CD14-positive monocyte (primary cell): Measurements from ENCODE around the gene TBC1D22A. TPM values are rescaled to one million over a fixed set of nuclear protein-coding genes. Genes with fewer than 3 reads are reported as not detected.

Source experiments
- DNase-seq, 3 donors: peaks; one replicate each; pipeline ENCODE4 v3.0.0-alpha.2; 2011 to 2022
- H2AFZ ChIP-seq: 2 replicates; pipeline ENCODE4 v1.6.0; 2012; ENCODE audit warnings: mild to moderate bottlenecking, low read depth, low read length, inconsistent platforms; ENCODE audit not compliant: insufficient read depth, poor library complexity, severe bottlenecking
- H3K27ac ChIP-seq, 2 donors: 1 replicate in 1 of 2; 2 replicates in 1 of 2; pipeline ENCODE4 v1.5.1; 2012 to 2013; ENCODE audit warnings: low read length in 2 of 2, control low read depth in 1 of 2, inconsistent platforms in 1 of 2, low read depth in 1 of 2, mild to moderate bottlenecking in 1 of 2
- H3K27me3 ChIP-seq, 2 donors: one replicate each; pipeline versions ENCODE4 v1.6.0 to v1.6.1; 2011 to 2013; ENCODE audit warnings: low read length in 2 of 2; ENCODE audit not compliant: control insufficient read depth in 2 of 2, insufficient read depth in 2 of 2
- H3K36me3 ChIP-seq, 2 donors: replicated peaks in 1 of 2; 1 replicate in 1 of 2; 2 replicates in 1 of 2; pipeline versions ENCODE4 v1.5.1 to v1.6.1; 2012 to 2013; ENCODE audit warnings: low read length in 2 of 2, control low read depth in 1 of 2, inconsistent platforms in 1 of 2, mild to moderate bottlenecking in 1 of 2; ENCODE audit not compliant: insufficient read depth in 2 of 2, control insufficient read depth in 1 of 2
- H3K4me1 ChIP-seq, 2 donors: 1 replicate in 1 of 2; 2 replicates in 1 of 2; pipeline versions ENCODE4 v1.5.1 to v1.6.1; 2012 to 2013; ENCODE audit warnings: low read length in 2 of 2, control low read depth in 1 of 2, inconsistent platforms in 1 of 2, mild to moderate bottlenecking in 1 of 2, moderate library complexity in 1 of 2; ENCODE audit not compliant: insufficient read depth in 2 of 2, control insufficient read depth in 1 of 2
- H3K4me2 ChIP-seq: replicated peaks from 2 replicates; pipeline ENCODE3; 2012; ENCODE audit warnings: low read length, moderate library complexity, mild to moderate bottlenecking; ENCODE audit not compliant: poor library complexity, severe bottlenecking; ENCODE audit errors: extremely low read depth
- H3K4me3 ChIP-seq, 3 experiments: fragments of 200-600 bp in 1 of 3; sonication (generic) in 1 of 3; replicated peaks in 1 of 3; 1 replicate in 2 of 3; 2 replicates in 1 of 3; pipeline ENCODE4 v1.5.1; 2011 to 2013; ENCODE audit warnings: low read length in 3 of 3, mild to moderate bottlenecking in 3 of 3, control low read depth in 2 of 3, low read depth in 2 of 3, inconsistent platforms in 1 of 3, moderate library complexity in 1 of 3
- H3K79me2 ChIP-seq: 2 replicates; pipeline ENCODE4 v1.6.0; 2012; ENCODE audit warnings: mild to moderate bottlenecking, control low read depth, inconsistent platforms, low read length, moderate library complexity; ENCODE audit not compliant: insufficient read depth
- H3K9ac ChIP-seq: 2 replicates; pipeline ENCODE4 v1.6.0; 2017; ENCODE audit warnings: low read length, mild to moderate bottlenecking; ENCODE audit not compliant: insufficient read depth, poor library complexity, severe bottlenecking
- H3K9me3 ChIP-seq, 2 donors: replicated peaks in 1 of 2; 1 replicate in 1 of 2; 2 replicates in 1 of 2; pipeline versions ENCODE4 v1.5.1 to v1.6.1; 2012 to 2013; ENCODE audit warnings: low read length in 2 of 2, control low read depth in 1 of 2; ENCODE audit not compliant: control insufficient read depth in 1 of 2, insufficient read depth in 1 of 2
- H4K20me1 ChIP-seq: 2 replicates; pipeline ENCODE4 v1.6.0; 2012; ENCODE audit warnings: mild to moderate bottlenecking, low read length, control low read depth, moderate library complexity; ENCODE audit not compliant: insufficient read depth
- H3K27ac Mint-ChIP-seq, 7 donors: one replicate each; pipeline ENCODE4 v1.8.0; 2020; ENCODE audit warnings: mild to moderate bottlenecking in 7 of 7, mixed read lengths in 7 of 7, moderate library complexity in 6 of 7, inconsistent platforms in 2 of 7
- H3K27me3 Mint-ChIP-seq, 3 donors: one replicate each; pipeline ENCODE4 v1.8.0; 2021 to 2022; ENCODE audit warnings: low read depth in 3 of 3, mild to moderate bottlenecking in 3 of 3, mixed read lengths in 3 of 3, moderate library complexity in 3 of 3, inconsistent platforms in 1 of 3
- H3K36me3 Mint-ChIP-seq, 2 donors: one replicate each; pipeline ENCODE4 v1.8.0; 2020; ENCODE audit warnings: mixed read lengths in 2 of 2, inconsistent platforms in 1 of 2, mild to moderate bottlenecking in 1 of 2
- H3K4me1 Mint-ChIP-seq: one replicate; pipeline ENCODE4 v1.8.0; 2020; ENCODE audit warnings: mild to moderate bottlenecking, mixed read lengths
- H3K4me3 Mint-ChIP-seq, 2 donors: one replicate each; pipeline ENCODE4 v1.8.0; 2020; ENCODE audit warnings: mild to moderate bottlenecking in 2 of 2, mixed read lengths in 2 of 2, moderate library complexity in 1 of 2
- H3K9me3 Mint-ChIP-seq, 7 donors: one replicate each; pipeline ENCODE4 v1.8.0; 2020 to 2022; ENCODE audit warnings: mixed read lengths in 7 of 7, mild to moderate bottlenecking in 6 of 7, moderate library complexity in 6 of 7, inconsistent platforms in 2 of 7
- CTCF ChIP-seq: fragments of 200-600 bp; IDR thresholded peaks from one replicate; pipeline ENCODE4 v1.8.0; 2022; ENCODE audit warnings: antibody characterized with exemption, mild to moderate bottlenecking
- WGBS: methylation state at CpG from one replicate; pipeline ENCODE4 v1.1.5; 2013; ENCODE audit warnings: missing lambda C conversion rate; ENCODE audit not compliant: insufficient coverage; 5-methylcytosine and 5-hydroxymethylcytosine counted together
- intact Hi-C, 2 donors: fragments of 100-400 bp; cut with micrococcal nuclease; formaldehyde crosslinking; loops; one replicate each; pipeline versions ENCODE4 v1.15.0 to v1.15.1; 2023
- polyA plus RNA-seq, 3 donors: library from polyadenylated mRNA; depleted of rRNA in 1 of 3; unstranded in 2 of 3; stranded (reverse) in 1 of 3; fragments of 300-500 nt in 2 of 3; fragments of >200 nt in 1 of 3; fragmentation: Illumina TruSeq in 2 of 3; gene quantifications; 1 replicate in 2 of 3; 2 replicates in 1 of 3; pipeline ENCODE4 v1.2.3, GENCODE V29; 2012 to 2021

Gene TBC1D22A
- polyA plus RNA-seq, 3 donors: 25.9 to 36.2 (median 29.5) TPM

- Histone ChIP-seq H3K4me3 (no peak overlapping the region), H3K27me3 (no peaks in the 10 kb centered on the region), H3K9ac (no peak overlapping the region), H3K79me2 (no peaks in the 10 kb centered on the region), H3K36me3 (peaks cover 0 to 8% of the 10 kb centered on the region in 2 donors), H4K20me1 (peaks cover 13% of the 10 kb centered on the region), H3K4me2 (no peak overlapping the region), H2AFZ (no peak overlapping the region), H3K27ac (no peak overlapping the region), H3K4me1 (no peaks in the 10 kb centered on the region), H3K9me3 (no peaks in the 10 kb centered on the region)
- intact Hi-C loops: no loop called here
- Mint-ChIP-seq H3K27ac (peak overlapping the region in 1 of 7 donors; percentile 32), H3K36me3 (peaks cover 18 to 21% of the 10 kb centered on the region in 2 donors), H3K27me3 (peaks cover 0 to 2% (median 2%) of the 10 kb centered on the region in 3 donors), H3K4me3 (no peak overlapping the region), H3K9me3 (no peaks in the 10 kb centered on the region), H3K4me1 (peaks cover 6% of the 10 kb centered on the region)
- DNase-seq: no peak
- WGBS: 93% methylated on average over 3 of the region's 10 CpGs
- TF ChIP-seq CTCF: no peak
Measured at GRCh38 chr22:47134222-47134621, 371.8 kb downstream of the TBC1D22A start.

DNA sequence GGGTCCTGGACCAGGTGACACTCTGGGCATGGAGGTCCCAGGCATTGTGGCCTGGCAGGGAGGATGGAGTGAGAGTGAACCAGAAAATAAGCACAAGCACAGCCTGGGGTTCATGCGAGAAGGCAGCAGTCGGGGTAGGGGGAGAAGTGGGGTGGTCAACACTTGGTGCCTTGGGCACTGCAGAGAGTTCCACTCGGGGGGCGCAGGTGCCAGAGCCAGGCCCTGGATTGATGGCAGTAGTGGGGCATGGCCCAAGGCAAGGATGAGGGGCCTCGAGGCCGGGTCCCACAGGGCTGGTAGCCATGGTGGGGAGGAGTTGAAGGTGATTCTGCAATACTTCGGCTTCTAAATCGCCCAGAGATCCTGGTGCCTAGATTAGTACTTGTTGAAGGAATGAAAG lies 372.9 kb downstream of the TBC1D22A start:
- Histone ChIP-seq H3K27me3 (no peaks in the 10 kb centered on the region), H3K9me3 (no peaks in the 10 kb centered on the region), H3K4me1 (no peaks in the 10 kb centered on the region), H3K4me3 (no peak overlapping the region), H3K9ac (no peak overlapping the region), H4K20me1 (peaks cover 8% of the 10 kb centered on the region), H3K79me2 (no peaks in the 10 kb centered on the region), H3K27ac (no peak overlapping the region), H2AFZ (no peak overlapping the region), H3K4me2 (no peak overlapping the region), H3K36me3 (peaks cover 0 to 8% of the 10 kb centered on the region in 2 donors)
- Mint-ChIP-seq H3K9me3 (no peaks in the 10 kb centered on the region), H3K4me3 (peak overlapping the region in 1 of 2 donors; percentile 31), H3K27me3 (peaks cover 0 to 2% (median 2%) of the 10 kb centered on the region in 3 donors), H3K36me3 (peaks cover 17 to 20% of the 10 kb centered on the region in 2 donors), H3K27ac (peak overlapping the region in 3 of 7 donors; percentile 47 to 60 (median 53)), H3K4me1 (no peaks in the 10 kb centered on the region)
- TF ChIP-seq CTCF: no peak
- DNase-seq: no peak
- WGBS: 79% methylated on average over 8 of the region's 8 CpGs
- intact Hi-C loops: no loop called here
